ENCODE results near the gene GASK1A.

DNA sequence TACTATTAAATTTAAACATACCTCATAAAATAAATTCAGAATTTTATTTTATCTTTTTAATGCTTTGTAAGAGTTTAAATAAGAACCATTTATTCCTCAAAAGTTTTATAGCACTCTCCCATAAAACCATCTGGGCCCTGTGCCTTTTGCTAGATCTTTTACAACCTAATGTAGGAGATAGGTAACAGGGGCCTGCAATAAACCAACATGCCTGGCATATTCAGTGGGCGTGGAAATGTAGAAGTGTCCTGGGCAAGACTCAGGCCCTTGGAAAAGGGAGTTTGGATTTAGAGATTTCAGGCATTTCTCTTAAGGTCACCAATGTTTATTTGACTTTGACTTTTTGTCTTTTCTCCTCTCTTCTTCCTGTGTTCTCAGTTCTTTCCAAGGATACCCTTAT, 80.3 kb downstream of the GASK1A start:
- TF ChIP-seq, protein P1, sequence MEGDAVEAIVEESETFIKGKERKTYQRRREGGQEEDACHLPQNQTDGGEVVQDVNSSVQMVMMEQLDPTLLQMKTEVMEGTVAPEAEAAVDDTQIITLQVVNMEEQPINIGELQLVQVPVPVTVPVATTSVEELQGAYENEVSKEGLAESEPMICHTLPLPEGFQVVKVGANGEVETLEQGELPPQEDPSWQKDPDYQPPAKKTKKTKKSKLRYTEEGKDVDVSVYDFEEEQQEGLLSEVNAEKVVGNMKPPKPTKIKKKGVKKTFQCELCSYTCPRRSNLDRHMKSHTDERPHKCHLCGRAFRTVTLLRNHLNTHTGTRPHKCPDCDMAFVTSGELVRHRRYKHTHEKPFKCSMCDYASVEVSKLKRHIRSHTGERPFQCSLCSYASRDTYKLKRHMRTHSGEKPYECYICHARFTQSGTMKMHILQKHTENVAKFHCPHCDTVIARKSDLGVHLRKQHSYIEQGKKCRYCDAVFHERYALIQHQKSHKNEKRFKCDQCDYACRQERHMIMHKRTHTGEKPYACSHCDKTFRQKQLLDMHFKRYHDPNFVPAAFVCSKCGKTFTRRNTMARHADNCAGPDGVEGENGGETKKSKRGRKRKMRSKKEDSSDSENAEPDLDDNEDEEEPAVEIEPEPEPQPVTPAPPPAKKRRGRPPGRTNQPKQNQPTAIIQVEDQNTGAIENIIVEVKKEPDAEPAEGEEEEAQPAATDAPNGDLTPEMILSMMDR (IDR thresholded peaks at IDR 0.05; ENCODE audit: insufficient read depth, low read length, poor library complexity, severe bottlenecking), result no peak
- no peak for TF ChIP-seq EZH2phosphoT487 (conservative IDR thresholded peaks at IDR 0.05; ENCODE audit: low read length)

All from SU-DHL-6 (cell line).